ENCODE results near the gene NHERF2.

NHERF2 gene

GRCh38 chr16:2023092-2024031 is 3.3 kb upstream of the NHERF2 start:
- no peaks in the 10 kb centered on the region for H4K20me1 ChIP-seq (ENCODE audit: low read depth, low read length)
- H3K79me2 ChIP-seq (ENCODE audit: insufficient read depth, low read length) = no peaks in the 10 kb centered on the region
- no peak overlapping the region for H3K4me3 ChIP-seq (ENCODE audit: insufficient read depth, low read length, poor library complexity, severe bottlenecking)
- no peaks in the 10 kb centered on the region for H3K9me3 ChIP-seq (ENCODE audit: insufficient read depth, low read length)
- no peaks in the 10 kb centered on the region for H3K9me2 ChIP-seq (replicated peaks; ENCODE audit: insufficient read depth, low read length)
- peak overlapping the region; percentile 77 for H2AFZ ChIP-seq (ENCODE audit: low read depth, low read length, severe bottlenecking)
- TF ChIP-seq EZH2phosphoT487 (conservative IDR thresholded peaks at IDR 0.05; ENCODE audit: low read length) (no peak), CTCF (IDR thresholded peaks at IDR 0.05; ENCODE audit: insufficient read depth, low read length, poor library complexity, severe bottlenecking) (peak; percentile 90)
- H3K27ac ChIP-seq (ENCODE audit: low read depth, low read length) = no peak overlapping the region
- H3K4me2 ChIP-seq (ENCODE audit: low read depth, low read length, poor library complexity, severe bottlenecking) = peak overlapping the region; percentile 40
- H3K27me3 ChIP-seq (ENCODE audit: low read length) = no peaks in the 10 kb centered on the region
- no peaks in the 10 kb centered on the region for H3F3A ChIP-seq (ENCODE audit: insufficient read depth)
- H3K9ac ChIP-seq (ENCODE audit: low read length) = peak overlapping the region; percentile 36
- H3K36me3 ChIP-seq (ENCODE audit: low read length) = no peaks in the 10 kb centered on the region

DNA sequence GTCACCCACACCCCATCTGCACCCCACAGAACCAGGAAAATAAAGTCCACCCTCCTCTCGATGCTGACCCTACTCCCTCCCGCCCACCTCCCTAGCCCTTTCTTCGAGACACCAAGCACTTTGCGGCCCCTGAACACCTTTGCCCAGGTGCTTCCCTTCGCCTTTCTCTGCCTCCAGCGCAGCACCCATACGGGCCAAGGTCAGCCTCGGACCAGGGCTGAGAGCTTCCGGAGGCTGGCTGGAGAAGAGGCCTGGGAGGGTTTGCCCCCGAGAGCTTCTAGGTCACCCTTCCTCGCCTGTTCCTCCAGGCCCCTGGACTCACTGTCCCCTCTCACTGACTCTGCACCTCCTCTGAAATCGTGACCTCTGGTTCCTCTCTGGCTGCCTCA is 2.7 kb upstream of the NHERF2 start:
- Histone ChIP-seq H3K9ac (ENCODE audit: low read length) (no peak overlapping the region), H3K4me2 (ENCODE audit: low read depth, low read length, poor library complexity, severe bottlenecking) (no peak overlapping the region), H3K4me3 (ENCODE audit: insufficient read depth, low read length, poor library complexity, severe bottlenecking) (no peak overlapping the region), H2AFZ (ENCODE audit: low read depth, low read length, severe bottlenecking) (no peak overlapping the region), H3F3A (ENCODE audit: insufficient read depth) (no peaks in the 10 kb centered on the region), H3K27ac (ENCODE audit: low read depth, low read length) (no peak overlapping the region), H3K36me3 (ENCODE audit: low read length) (no peaks in the 10 kb centered on the region), H3K9me2 (replicated peaks; ENCODE audit: insufficient read depth, low read length) (no peaks in the 10 kb centered on the region), H4K20me1 (ENCODE audit: low read depth, low read length) (no peaks in the 10 kb centered on the region), H3K27me3 (ENCODE audit: low read length) (no peaks in the 10 kb centered on the region), H3K9me3 (ENCODE audit: insufficient read depth, low read length) (no peaks in the 10 kb centered on the region), H3K79me2 (ENCODE audit: insufficient read depth, low read length) (no peaks in the 10 kb centered on the region)
- TF ChIP-seq CTCF (IDR thresholded peaks at IDR 0.05; ENCODE audit: insufficient read depth, low read length, poor library complexity, severe bottlenecking) (no peak), EZH2phosphoT487 (conservative IDR thresholded peaks at IDR 0.05; ENCODE audit: low read length) (no peak)

DNA sequence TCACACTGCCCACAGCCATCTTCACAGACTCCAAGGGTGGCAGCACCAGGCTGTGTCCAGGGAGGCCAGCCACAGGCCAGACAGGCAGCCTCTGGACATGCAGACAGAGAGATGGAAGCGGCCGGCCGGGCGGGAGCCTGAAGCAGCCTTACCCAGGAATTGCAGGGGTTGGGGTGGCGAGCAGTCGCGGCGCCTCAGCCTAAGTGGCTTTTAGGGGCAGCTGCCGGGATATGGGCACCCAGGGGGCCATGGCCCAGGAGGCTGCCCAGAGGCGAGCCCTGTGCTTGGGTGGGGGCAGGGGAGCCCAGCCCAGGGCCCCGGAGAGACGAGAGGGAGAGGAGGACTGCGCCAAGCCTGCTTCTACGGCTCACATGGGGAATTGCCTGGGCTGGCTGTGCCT is 1.5 kb upstream of the NHERF2 start:
- no peaks in the 10 kb centered on the region for H3K36me3 ChIP-seq (ENCODE audit: low read length)
- H3K4me2 ChIP-seq (ENCODE audit: low read depth, low read length, poor library complexity, severe bottlenecking) = no peak overlapping the region
- no peak overlapping the region for H3K27ac ChIP-seq (ENCODE audit: low read depth, low read length)
- H3K9ac ChIP-seq (ENCODE audit: low read length) = no peak overlapping the region
- H3K79me2 ChIP-seq (ENCODE audit: insufficient read depth, low read length) = no peaks in the 10 kb centered on the region
- no peaks in the 10 kb centered on the region for H3F3A ChIP-seq (ENCODE audit: insufficient read depth)
- no peaks in the 10 kb centered on the region for H4K20me1 ChIP-seq (ENCODE audit: low read depth, low read length)
- H3K9me3 ChIP-seq (ENCODE audit: insufficient read depth, low read length) = no peaks in the 10 kb centered on the region
- H3K9me2 ChIP-seq (replicated peaks; ENCODE audit: insufficient read depth, low read length) = no peaks in the 10 kb centered on the region
- H3K27me3 ChIP-seq (ENCODE audit: low read length) = no peaks in the 10 kb centered on the region
- H2AFZ ChIP-seq (ENCODE audit: low read depth, low read length, severe bottlenecking) = no peak overlapping the region
- no peak for TF ChIP-seq CTCF (IDR thresholded peaks at IDR 0.05; ENCODE audit: insufficient read depth, low read length, poor library complexity, severe bottlenecking)
- H3K4me3 ChIP-seq (ENCODE audit: insufficient read depth, low read length, poor library complexity, severe bottlenecking) = no peak overlapping the region
